Prostate gland (tissue), 2 donors: ENCODE results near the gene FMN1. TPM values are rescaled to one million over a fixed set of nuclear protein-coding genes. Genes with fewer than 3 reads are reported as not detected.
"Not testable (repeated sequence)": the region's sequence is repeated elsewhere in the genome, so short reads cannot be mapped to it uniquely, and the experiment has no call there.

Experiments
- DNase-seq: peaks from one replicate; pipeline ENCODE4 v3.0.0-alpha.2; 2019; ENCODE audit warnings: low spot score
- H3K27ac ChIP-seq, 2 donors: fragments of 200-600 bp; sonication (generic); 2 replicates each; pipeline ENCODE4 v1.5.1; 2017 to 2019
- H3K27me3 ChIP-seq: fragments of 200-600 bp; sonication (generic); replicated peaks from 2 replicates; pipeline ENCODE4 v1.5.1; 2019; ENCODE audit not compliant: insufficient read depth
- H3K36me3 ChIP-seq, 2 donors: fragments of 200-600 bp; sonication (generic); 1 replicate in 1 of 2; 2 replicates in 1 of 2; pipeline versions ENCODE4 v1.5.1 to v1.8.1; 2017 to 2019
- H3K4me1 ChIP-seq: fragments of 200-600 bp; sonication (generic); replicated peaks from 2 replicates; pipeline ENCODE4 v1.5.1; 2019
- H3K4me3 ChIP-seq, 2 donors: fragments of 200-600 bp; sonication (generic); 2 replicates each; pipeline ENCODE4 v1.5.1; 2017 to 2019
- H3K9me3 ChIP-seq: fragments of 200-600 bp; sonication (generic); 2 replicates; pipeline ENCODE4 v1.5.1; 2017
- CTCF ChIP-seq, 4 experiments: fragments of 200-600 bp in 2 of 4; fragments of 450-650 bp in 2 of 4; sonication (generic) in 2 of 4; IDR thresholded peaks; 1 replicate in 3 of 4; 2 replicates in 1 of 4; pipeline ENCODE4 v1.5.1; 2016 to 2019; ENCODE audit warnings: antibody characterized with exemption in 4 of 4, mild to moderate bottlenecking in 2 of 4, moderate library complexity in 2 of 4
- POLR2A ChIP-seq: fragments of 450-650 bp; IDR thresholded peaks from one replicate; pipeline ENCODE4 v1.6.1; 2016; ENCODE audit warnings: antibody characterized with exemption, mild to moderate bottlenecking
- POLR2AphosphoS5 ChIP-seq: sonication (generic); formaldehyde crosslinking; IDR thresholded peaks from one replicate; pipeline ENCODE4 v1.6.1; 2017; ENCODE audit warnings: antibody characterized with exemption
- WGBS: methylation state at CpG from one replicate; pipeline ENCODE4 v1.1.5; 2018; 5-methylcytosine and 5-hydroxymethylcytosine counted together
- intact Hi-C: fragments of 100-400 bp; cut with DNase I; formaldehyde crosslinking; loops from one replicate; pipeline ENCODE4 v1.14.2; 2022
- total RNA-seq, 2 donors: library from RNA; depleted of rRNA; stranded (reverse); fragments of >200 nt; gene quantifications; one replicate each; pipeline ENCODE4 v1.1.0, GENCODE V29; 2016

FMN1 gene
- total RNA-seq, 2 donors from 2014 or later = 7.1 to 32.5 TPM

DNA sequence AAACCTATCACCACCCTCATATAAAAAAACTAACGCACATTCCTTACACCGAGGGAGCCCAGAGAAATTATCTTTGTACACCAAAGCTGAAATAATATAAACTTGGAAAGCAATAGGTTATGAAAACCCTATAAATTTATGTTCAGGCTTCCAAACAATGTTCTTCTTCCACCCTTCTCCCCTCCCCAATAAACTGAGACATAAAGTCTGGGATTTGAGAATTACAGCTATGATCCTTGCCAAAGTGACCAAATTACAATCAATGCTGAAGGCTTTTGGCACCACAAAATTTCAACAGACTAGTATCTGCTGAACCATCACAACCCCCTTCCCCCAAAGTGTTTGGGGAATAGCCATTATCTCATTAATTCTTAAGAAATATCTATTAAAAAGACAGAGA, 237.8 kb downstream of the FMN1 start:
- DNase-seq = no peak

DNA sequence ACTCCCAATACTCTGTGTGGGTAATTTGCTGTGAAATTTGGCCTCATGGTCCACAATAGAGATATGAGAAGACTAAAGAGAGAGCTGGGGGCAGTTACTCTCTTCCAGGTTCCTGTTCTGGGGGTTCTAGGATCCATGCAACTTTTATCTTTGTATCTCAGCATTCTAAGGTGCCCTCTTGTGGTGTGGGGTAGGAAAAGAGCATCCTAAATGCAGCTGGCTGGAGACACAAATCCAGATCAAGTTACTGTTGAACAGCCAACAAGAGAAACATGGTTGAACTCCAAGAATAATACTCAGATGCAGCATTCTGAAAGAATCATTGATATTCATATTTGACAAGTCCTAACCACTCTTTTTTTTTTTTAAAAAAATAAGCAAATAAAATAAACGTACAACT, 238.5 kb downstream of the FMN1 start:
- H3K27me3 ChIP-seq = no peaks in the 10 kb centered on the region
- H3K4me3 ChIP-seq = no peak overlapping the region
- H3K9me3 ChIP-seq = no peaks in the 10 kb centered on the region
- intact Hi-C loops = loop anchor here (5.0 kb wide), 3 partner anchors 36 to 294 kb away; no protein-coding TSS in a partner anchor
- no peaks in the 10 kb centered on the region for H3K36me3 ChIP-seq
- H3K4me1 ChIP-seq = peaks cover 2% of the 10 kb centered on the region
- 5% methylated on average over 1 of the region's 1 CpG for WGBS
- no peak for DNase-seq
- TF ChIP-seq POLR2AphosphoS5 (peak; percentile 7), POLR2A (no peak), CTCF (IDR thresholded peaks at IDR 0.05) (peak in 2 of 4 experiments; percentile 22 to 47)
- H3K27ac ChIP-seq = no peak overlapping the region

More for the DNA sequence above, 237.8 kb downstream of the FMN1 start:
- TF ChIP-seq POLR2A = no peak
- no peak for TF ChIP-seq POLR2AphosphoS5
- TF ChIP-seq CTCF (IDR thresholded peaks at IDR 0.05) = no peak
- intact Hi-C loops = loop anchor here (5.0 kb wide), 3 partner anchors 36 to 294 kb away; no protein-coding TSS in a partner anchor
- Histone ChIP-seq H3K27ac (no peak overlapping the region), H3K4me1 (peaks cover 2% of the 10 kb centered on the region), H3K27me3 (no peaks in the 10 kb centered on the region), H3K36me3 (no peaks in the 10 kb centered on the region), H3K9me3 (no peaks in the 10 kb centered on the region), H3K4me3 (no peak overlapping the region)
- 20% methylated on average over 2 of the region's 2 CpGs for WGBS

- Histone ChIP-seq H3K27ac (no peak overlapping the region), H3K4me3 (no peak overlapping the region), H3K4me1 (peaks cover 2% of the 10 kb centered on the region), H3K27me3 (no peaks in the 10 kb centered on the region), H3K9me3 (no peaks in the 10 kb centered on the region), H3K36me3 (no peaks in the 10 kb centered on the region)
- WGBS = 79% methylated on average over 7 of the region's 7 CpGs
- no peak for DNase-seq
- intact Hi-C loops = no loop called here
- TF ChIP-seq CTCF (IDR thresholded peaks at IDR 0.05) (no peak), POLR2AphosphoS5 (no peak), POLR2A (no peak)
Observed at GRCh38 chr15:32953533-32953910, 241.0 kb downstream of the FMN1 start.

- TF ChIP-seq POLR2AphosphoS5 = no peak
- no peak for TF ChIP-seq CTCF (IDR thresholded peaks at IDR 0.05)
- no peak for TF ChIP-seq POLR2A
- 60% methylated on average over 12 of the region's 12 CpGs for WGBS
- Histone ChIP-seq H3K27ac (no peak overlapping the region), H3K4me3 (no peak overlapping the region), H3K4me1 (peaks cover 2% of the 10 kb centered on the region), H3K27me3 (no peaks in the 10 kb centered on the region), H3K36me3 (no peaks in the 10 kb centered on the region), H3K9me3 (no peaks in the 10 kb centered on the region)
- intact Hi-C loops = no loop called here
- no peak for DNase-seq
Observed at GRCh38 chr15:32952901-32953532, 241.5 kb downstream of the FMN1 start.

DNA sequence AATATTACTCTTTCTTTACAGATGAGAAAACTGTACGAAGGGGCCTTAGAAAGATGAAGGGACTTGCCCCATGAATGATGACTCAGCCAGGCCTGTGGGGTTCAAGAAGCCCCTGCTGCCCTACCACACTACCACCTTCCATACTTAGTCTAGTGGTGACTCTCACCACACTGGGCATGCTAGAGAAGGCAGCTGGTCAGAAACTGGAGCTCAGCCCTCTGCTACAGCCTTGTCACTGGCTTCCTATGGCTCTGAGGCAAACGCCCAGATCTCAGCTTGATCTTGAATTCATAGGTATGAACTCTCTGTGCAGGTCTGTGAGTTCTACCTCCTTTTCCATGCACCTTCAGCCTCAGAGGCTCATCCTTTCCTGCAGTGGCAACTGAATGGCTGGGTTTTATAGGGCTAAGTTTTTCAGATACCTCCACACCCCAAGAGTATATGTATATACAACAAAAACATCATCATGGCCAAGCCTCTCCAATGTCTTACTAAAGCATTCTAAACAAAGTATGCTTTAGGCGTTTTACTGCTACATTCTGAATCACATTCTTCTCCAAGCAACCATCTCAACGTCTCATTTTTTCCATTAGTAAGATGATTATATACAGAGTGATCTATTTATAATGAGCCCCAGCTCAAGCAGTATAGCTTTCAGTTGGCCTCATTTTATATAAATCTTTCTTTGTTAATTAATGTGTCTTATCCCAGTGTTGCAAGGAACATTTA, 242.6 kb downstream of the FMN1 start:
- H3K27me3 ChIP-seq = no peaks in the 10 kb centered on the region
- TF ChIP-seq POLR2AphosphoS5 (no peak), CTCF (IDR thresholded peaks at IDR 0.05) (no peak), POLR2A (no peak)
- no peak for DNase-seq
- no peaks in the 10 kb centered on the region for H3K9me3 ChIP-seq
- WGBS = 73% methylated on average over 4 of the region's 4 CpGs
- peaks cover 2% of the 10 kb centered on the region for H3K4me1 ChIP-seq
- no peak overlapping the region for H3K4me3 ChIP-seq
- H3K36me3 ChIP-seq = no peaks in the 10 kb centered on the region
- intact Hi-C loops = no loop called here
- H3K27ac ChIP-seq = no peak overlapping the region

- H3K4me1 ChIP-seq, H3K36me3 ChIP-seq, H3K4me3 ChIP-seq, DNase-seq, H3K27ac ChIP-seq, H3K27me3 ChIP-seq, H3K9me3 ChIP-seq, intact Hi-C loops: not testable (repeated sequence)
Observed at GRCh38 chr15:32950051-32950450, 244.5 kb downstream of the FMN1 start.
